ENCODE measurements around the gene SPARC.

SPARC gene

GRCh38 chr5:151670083-151670686, 16.5 kb downstream of the SPARC start:
- Histone ChIP-seq H4K12ac (ENCODE audit: low read depth, low read length) (no peak overlapping the region), H3K23ac (ENCODE audit: low read length) (no peak overlapping the region), H3K4ac (ENCODE audit: low read depth, low read length) (no peak overlapping the region), H3K4me3 (ENCODE audit: low read depth, low read length) (no peak overlapping the region), H3K9me3 (ENCODE audit: insufficient read depth, low read depth, low read length) (peaks cover 3% of the 10 kb centered on the region), H3K14ac (ENCODE audit: low read length) (no peak overlapping the region), H3K18ac (ENCODE audit: low read length) (no peak overlapping the region), H3K27me3 (ENCODE audit: insufficient read depth, low read length) (no peaks in the 10 kb centered on the region), H3K9ac (ENCODE audit: low read length) (no peak overlapping the region), H3K79me1 (ENCODE audit: low read length) (no peaks in the 10 kb centered on the region), H4K91ac (ENCODE audit: low read depth, low read length) (no peak overlapping the region), H3K79me2 (ENCODE audit: control insufficient read depth, insufficient read depth, low read length, poor library complexity) (no peaks in the 10 kb centered on the region), H3K4me2 (ENCODE audit: low read length) (no peak overlapping the region), H3K4me1 (ENCODE audit: control insufficient read depth in 1 of 2, insufficient read depth in 2 of 2, low read length in 2 of 2) (peaks cover 0 to 2% of the 10 kb centered on the region in 2 experiments), H3K36me3 (ENCODE audit: control insufficient read depth in 1 of 2, insufficient read depth in 2 of 2, low read length in 2 of 2) (peaks cover 78 to 93% of the 10 kb centered on the region in 2 experiments), H2AFZ (ENCODE audit: insufficient read depth, low read length, poor library complexity) (no peak overlapping the region), H4K8ac (ENCODE audit: low read depth, low read length) (no peak overlapping the region), H2BK12ac (ENCODE audit: low read length) (no peak overlapping the region), H2BK120ac (ENCODE audit: insufficient read depth, low read length, poor library complexity) (no peak overlapping the region), H2AK5ac (ENCODE audit: low read length) (no peak overlapping the region), H3K27ac (ENCODE audit: low read depth, low read length) (no peak overlapping the region), H2BK5ac (ENCODE audit: low read depth, low read length, poor library complexity) (no peak overlapping the region)
- DNase-seq: no peak
- no CpG with 5 or more reads among the region's 4 CpGs for WGBS (ENCODE audit: extremely low coverage, insufficient coverage, insufficient read length)

GRCh38 chr5:151667083-151667482, 19.6 kb downstream of the SPARC start:
- H4K12ac ChIP-seq (ENCODE audit: low read depth, low read length): no peak overlapping the region
- peaks cover 3% of the 10 kb centered on the region for H3K9me3 ChIP-seq (ENCODE audit: insufficient read depth, low read depth, low read length)
- DNase-seq: no peak
- H3K9ac ChIP-seq (ENCODE audit: low read length): no peak overlapping the region
- H3K27me3 ChIP-seq (ENCODE audit: insufficient read depth, low read length): no peaks in the 10 kb centered on the region
- no peak overlapping the region for H3K4me2 ChIP-seq (ENCODE audit: low read length)
- no peak overlapping the region for H2BK12ac ChIP-seq (ENCODE audit: low read length)
- H3K4me1 ChIP-seq (ENCODE audit: control insufficient read depth in 1 of 2, insufficient read depth in 2 of 2, low read length in 2 of 2): no peaks in the 10 kb centered on the region
- H3K4me3 ChIP-seq (ENCODE audit: low read depth, low read length): no peak overlapping the region
- H3K79me1 ChIP-seq (ENCODE audit: low read length): no peaks in the 10 kb centered on the region
- H4K8ac ChIP-seq (ENCODE audit: low read depth, low read length): no peak overlapping the region
- H2AFZ ChIP-seq (ENCODE audit: insufficient read depth, low read length, poor library complexity): no peak overlapping the region
- H3K18ac ChIP-seq (ENCODE audit: low read length): no peak overlapping the region
- WGBS (ENCODE audit: extremely low coverage, insufficient coverage, insufficient read length): no CpG with 5 or more reads among the region's 7 CpGs
- no peak overlapping the region for H4K91ac ChIP-seq (ENCODE audit: low read depth, low read length)
- H3K14ac ChIP-seq (ENCODE audit: low read length): no peak overlapping the region
- no peak overlapping the region for H2BK120ac ChIP-seq (ENCODE audit: insufficient read depth, low read length, poor library complexity)
- no peak overlapping the region for H2BK5ac ChIP-seq (ENCODE audit: low read depth, low read length, poor library complexity)
- H3K23ac ChIP-seq (ENCODE audit: low read length): no peak overlapping the region
- no peak overlapping the region for H2AK5ac ChIP-seq (ENCODE audit: low read length)
- H3K4ac ChIP-seq (ENCODE audit: low read depth, low read length): no peak overlapping the region
- H3K36me3 ChIP-seq (ENCODE audit: control insufficient read depth in 1 of 2, insufficient read depth in 2 of 2, low read length in 2 of 2): peaks cover 74 to 95% of the 10 kb centered on the region in 2 experiments
- no peak overlapping the region for H3K27ac ChIP-seq (ENCODE audit: low read depth, low read length)
- no peaks in the 10 kb centered on the region for H3K79me2 ChIP-seq (ENCODE audit: control insufficient read depth, insufficient read depth, low read length, poor library complexity)

- no peaks in the 10 kb centered on the region for H3K79me1 ChIP-seq (ENCODE audit: low read length)
- no peak overlapping the region for H3K27ac ChIP-seq (ENCODE audit: low read depth, low read length)
- no peak overlapping the region for H3K4me3 ChIP-seq (ENCODE audit: low read depth, low read length)
- H4K91ac ChIP-seq (ENCODE audit: low read depth, low read length): no peak overlapping the region
- no CpG with 5 or more reads among the region's 2 CpGs for WGBS (ENCODE audit: extremely low coverage, insufficient coverage, insufficient read length)
- H3K4me2 ChIP-seq (ENCODE audit: low read length): no peak overlapping the region
- no peak overlapping the region for H4K12ac ChIP-seq (ENCODE audit: low read depth, low read length)
- no peak overlapping the region for H2AFZ ChIP-seq (ENCODE audit: insufficient read depth, low read length, poor library complexity)
- no peaks in the 10 kb centered on the region for H3K27me3 ChIP-seq (ENCODE audit: insufficient read depth, low read length)
- no peak overlapping the region for H3K14ac ChIP-seq (ENCODE audit: low read length)
- no peak overlapping the region for H2BK120ac ChIP-seq (ENCODE audit: insufficient read depth, low read length, poor library complexity)
- H3K9ac ChIP-seq (ENCODE audit: low read length): no peak overlapping the region
- H3K79me2 ChIP-seq (ENCODE audit: control insufficient read depth, insufficient read depth, low read length, poor library complexity): no peaks in the 10 kb centered on the region
- H3K18ac ChIP-seq (ENCODE audit: low read length): no peak overlapping the region
- no peak overlapping the region for H2BK12ac ChIP-seq (ENCODE audit: low read length)
- H3K4me1 ChIP-seq (ENCODE audit: control insufficient read depth in 1 of 2, insufficient read depth in 2 of 2, low read length in 2 of 2): no peaks in the 10 kb centered on the region
- H4K8ac ChIP-seq (ENCODE audit: low read depth, low read length): no peak overlapping the region
- H3K4ac ChIP-seq (ENCODE audit: low read depth, low read length): no peak overlapping the region
- H3K9me3 ChIP-seq (ENCODE audit: insufficient read depth, low read depth, low read length): no peaks in the 10 kb centered on the region
- no peak overlapping the region for H3K23ac ChIP-seq (ENCODE audit: low read length)
- H3K36me3 ChIP-seq (ENCODE audit: control insufficient read depth in 1 of 2, insufficient read depth in 2 of 2, low read length in 2 of 2): peaks cover 63 to 85% of the 10 kb centered on the region in 2 experiments
- H2BK5ac ChIP-seq (ENCODE audit: low read depth, low read length, poor library complexity): no peak overlapping the region
- DNase-seq: no peak
- no peak overlapping the region for H2AK5ac ChIP-seq (ENCODE audit: low read length)
Observed at GRCh38 chr5:151665613-151666012, 21.1 kb downstream of the SPARC start.

- Histone ChIP-seq H3K27ac (ENCODE audit: low read depth, low read length) (no peak overlapping the region), H2BK5ac (ENCODE audit: low read depth, low read length, poor library complexity) (no peak overlapping the region), H3K36me3 (ENCODE audit: control insufficient read depth in 1 of 2, insufficient read depth in 2 of 2, low read length in 2 of 2) (peaks cover 58 to 79% of the 10 kb centered on the region in 2 experiments), H4K8ac (ENCODE audit: low read depth, low read length) (no peak overlapping the region), H3K9ac (ENCODE audit: low read length) (no peak overlapping the region), H3K18ac (ENCODE audit: low read length) (no peak overlapping the region), H3K4ac (ENCODE audit: low read depth, low read length) (no peak overlapping the region), H3K4me3 (ENCODE audit: low read depth, low read length) (no peak overlapping the region), H3K9me3 (ENCODE audit: insufficient read depth, low read depth, low read length) (no peaks in the 10 kb centered on the region), H3K14ac (ENCODE audit: low read length) (no peak overlapping the region), H3K4me2 (ENCODE audit: low read length) (no peak overlapping the region), H4K91ac (ENCODE audit: low read depth, low read length) (no peak overlapping the region), H3K79me1 (ENCODE audit: low read length) (no peaks in the 10 kb centered on the region), H2BK120ac (ENCODE audit: insufficient read depth, low read length, poor library complexity) (no peak overlapping the region), H3K4me1 (ENCODE audit: control insufficient read depth in 1 of 2, insufficient read depth in 2 of 2, low read length in 2 of 2) (no peaks in the 10 kb centered on the region), H2BK12ac (ENCODE audit: low read length) (no peak overlapping the region), H2AK5ac (ENCODE audit: low read length) (no peak overlapping the region), H4K12ac (ENCODE audit: low read depth, low read length) (no peak overlapping the region), H3K23ac (ENCODE audit: low read length) (no peak overlapping the region), H2AFZ (ENCODE audit: insufficient read depth, low read length, poor library complexity) (no peak overlapping the region), H3K79me2 (ENCODE audit: control insufficient read depth, insufficient read depth, low read length, poor library complexity) (no peaks in the 10 kb centered on the region), H3K27me3 (ENCODE audit: insufficient read depth, low read length) (no peaks in the 10 kb centered on the region)
- DNase-seq: no peak
- WGBS (ENCODE audit: extremely low coverage, insufficient coverage, insufficient read length): no CpG with 5 or more reads among the region's 6 CpGs
Observed at GRCh38 chr5:151664694-151665585, 21.8 kb downstream of the SPARC start.

Data from trophoblast cell (in vitro differentiated cells and primary cell).